ENCODE data around the gene RPS27.

- no peak for TF ChIP-seq POLR2AphosphoS5 (IDR thresholded peaks at IDR 0.05; ENCODE audit: low read depth, low read length)
- TF ChIP-seq POLR2A (IDR thresholded peaks at IDR 0.05; ENCODE audit: low read depth, low read length): no peak
Observed at GRCh38 chr1:153968408-153968807, 22.2 kb upstream of the RPS27 start.
